CD4-positive, alpha-beta T cell treated with Interleukin-6 at 100 ng/mL for 8 hours (primary cell): Measurements from ENCODE around the gene BPGM.

ENCODE experiments used
- DNase-seq: peaks from one replicate; pipeline ENCODE4 v3.0.0-alpha.2; 2020; ENCODE audit warnings: mixed read lengths, low spot score

BPGM gene

DNA sequence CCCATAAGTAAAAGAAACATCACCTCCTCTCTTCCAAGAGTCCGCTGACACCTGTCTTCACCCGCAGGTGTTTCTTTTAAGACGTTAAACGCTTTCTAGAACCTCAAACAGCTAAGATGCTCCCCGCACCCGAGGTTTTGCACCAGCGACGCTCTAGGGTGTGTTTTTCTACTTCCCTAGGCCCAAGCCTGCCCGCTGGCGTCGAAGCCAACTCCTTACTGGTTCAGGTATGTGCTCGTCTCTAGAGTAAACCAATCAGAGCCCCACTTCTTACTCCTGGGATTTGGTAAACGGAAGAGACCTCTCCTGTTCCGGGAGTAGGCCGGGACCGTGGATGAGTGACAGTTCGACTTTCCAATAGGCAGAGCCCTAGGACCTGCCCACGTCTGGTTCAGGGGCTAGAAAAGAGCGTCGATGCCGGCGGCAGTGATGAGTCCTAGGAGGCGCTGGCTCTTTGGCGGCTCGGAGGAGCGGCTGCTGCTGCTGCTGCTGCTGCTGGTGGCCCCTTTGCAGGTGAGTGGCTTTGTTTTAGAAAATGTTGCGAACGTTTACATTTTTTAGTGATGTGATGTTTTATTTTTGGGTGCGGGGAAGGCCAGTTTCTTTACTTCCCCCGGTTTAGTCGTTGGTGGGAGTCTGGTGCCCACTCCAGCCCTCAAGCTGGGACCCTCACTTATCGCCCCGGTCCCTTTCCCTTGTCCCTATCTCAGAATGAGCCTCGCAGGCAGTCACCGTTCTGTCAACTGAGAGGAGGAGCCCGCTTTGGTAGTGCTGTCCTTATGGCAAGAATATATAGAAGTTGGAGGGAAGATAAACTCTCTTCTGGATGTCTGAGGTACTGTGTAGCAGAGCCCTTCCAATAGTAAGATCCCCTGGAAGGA is at the start of gene BPGM:
Gene BPGM, plus strand, starts transcription at position 429 of the 881 bp plus-strand sequence. CDS start 14,655 bp downstream, outside the sequence.
- DNase-seq = peak; percentile 99

DNA sequence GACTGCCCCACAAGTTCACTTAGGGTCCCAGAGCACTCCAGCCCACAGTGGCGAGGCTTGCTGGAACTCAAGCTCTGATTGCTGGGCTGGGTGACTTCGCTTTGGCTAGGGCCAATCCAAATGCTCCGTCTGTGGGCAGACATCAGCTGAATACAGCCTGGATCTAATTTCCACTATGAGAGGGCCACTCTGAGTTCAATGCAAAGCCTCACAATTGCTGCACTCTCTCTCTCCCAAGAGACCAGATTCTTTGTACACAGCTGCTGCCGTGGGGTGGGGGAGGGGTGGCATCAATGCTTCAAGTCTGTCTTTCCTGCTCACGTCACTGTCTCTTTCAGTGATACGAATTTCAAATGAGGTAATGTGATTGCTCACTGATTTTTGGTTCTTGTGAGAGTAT is 47.3 kb upstream of the BPGM start:
- no peak for DNase-seq

DNA sequence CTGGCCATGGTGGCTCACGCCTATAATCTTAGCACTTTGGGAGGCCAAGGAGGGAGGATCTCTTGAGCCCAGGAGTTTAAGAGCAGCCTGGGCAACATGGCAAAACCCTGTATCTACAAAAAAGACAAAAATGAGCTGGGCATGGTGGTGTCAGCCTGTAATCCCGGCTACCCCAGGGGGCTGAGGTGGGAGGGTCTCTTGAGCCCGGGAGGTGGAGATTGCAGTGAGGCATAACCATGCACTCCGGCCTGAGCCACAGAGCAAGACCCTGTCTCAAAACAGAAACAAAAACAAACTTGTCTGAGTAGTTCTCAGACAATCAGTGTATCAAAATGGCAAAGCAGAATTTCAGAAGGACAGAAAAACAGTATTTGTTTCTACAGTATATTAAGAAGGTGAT is 45.2 kb upstream of the BPGM start:
- no peak for DNase-seq

DNA sequence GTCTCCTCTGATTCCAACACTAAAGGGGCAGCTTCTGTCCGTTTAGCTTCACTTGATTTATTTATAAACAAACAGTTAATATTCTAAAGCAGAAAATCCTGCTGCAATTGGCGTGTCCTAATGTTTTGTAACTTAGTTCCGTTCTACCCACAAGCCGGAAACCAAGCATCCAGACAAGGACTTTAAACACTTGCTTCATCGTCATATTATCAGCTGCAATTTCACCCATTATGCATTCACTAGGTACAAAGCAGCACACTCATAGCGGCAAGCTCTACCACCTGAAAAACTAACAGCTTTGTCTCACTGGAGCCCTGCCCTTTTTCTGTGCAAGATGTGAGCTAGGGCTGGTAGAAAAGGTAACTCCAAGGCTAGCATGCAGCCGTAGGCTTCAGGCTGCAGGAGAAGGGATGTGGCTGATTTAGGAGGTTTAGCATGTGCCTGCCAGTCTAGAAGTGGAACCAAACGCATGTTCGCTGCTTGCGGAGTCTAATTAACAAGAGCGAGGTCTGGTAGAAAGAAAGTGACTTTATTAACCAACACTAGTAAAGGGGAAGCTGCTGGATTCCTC is 43.7 kb upstream of the BPGM start:
- DNase-seq = no peak

DNA sequence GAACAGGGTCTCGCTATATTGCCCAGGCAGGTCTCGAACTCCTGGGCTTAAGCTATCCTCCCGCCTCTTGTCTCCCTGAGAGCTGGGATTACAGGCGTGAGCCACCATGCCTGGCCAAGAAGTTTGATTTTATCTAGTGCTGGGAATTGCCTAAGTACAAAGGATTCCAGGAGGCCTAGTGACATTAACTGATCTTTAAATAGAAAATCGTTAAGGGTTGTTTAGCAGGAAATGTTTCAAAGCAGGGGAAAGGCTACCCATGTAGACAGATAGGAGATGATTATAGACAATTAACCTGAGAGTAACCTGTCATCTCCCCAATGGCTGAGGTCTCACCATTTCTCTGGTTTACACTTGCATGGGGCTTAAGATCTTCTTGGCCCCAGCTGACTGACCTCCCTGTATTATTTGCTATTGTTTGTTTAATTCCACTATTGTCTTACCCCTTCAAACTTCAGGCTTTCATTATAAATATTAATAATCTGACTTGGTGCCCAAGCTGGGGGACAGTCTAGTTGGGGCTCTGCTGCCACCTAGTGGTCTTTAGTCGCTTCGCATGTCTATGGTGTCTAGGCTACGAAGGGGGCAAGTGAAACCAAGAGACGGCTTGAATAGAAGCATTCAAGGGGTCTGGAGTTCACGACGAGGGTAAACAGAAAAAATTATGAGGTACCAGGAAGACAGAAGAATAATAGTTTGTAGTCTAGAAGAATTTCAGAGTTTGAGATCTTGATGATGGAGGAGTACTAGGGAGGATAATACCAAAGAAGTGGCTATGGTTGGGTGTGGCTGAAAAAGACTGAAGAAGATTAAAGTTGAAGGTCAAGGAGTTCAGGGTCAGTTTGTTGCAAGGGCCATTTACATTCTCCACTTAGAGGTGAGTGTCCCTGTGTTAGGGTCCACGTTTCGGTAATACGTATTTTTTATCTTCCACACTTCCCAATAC is 40.4 kb upstream of the BPGM start:
- DNase-seq = peak; percentile 60

DNA sequence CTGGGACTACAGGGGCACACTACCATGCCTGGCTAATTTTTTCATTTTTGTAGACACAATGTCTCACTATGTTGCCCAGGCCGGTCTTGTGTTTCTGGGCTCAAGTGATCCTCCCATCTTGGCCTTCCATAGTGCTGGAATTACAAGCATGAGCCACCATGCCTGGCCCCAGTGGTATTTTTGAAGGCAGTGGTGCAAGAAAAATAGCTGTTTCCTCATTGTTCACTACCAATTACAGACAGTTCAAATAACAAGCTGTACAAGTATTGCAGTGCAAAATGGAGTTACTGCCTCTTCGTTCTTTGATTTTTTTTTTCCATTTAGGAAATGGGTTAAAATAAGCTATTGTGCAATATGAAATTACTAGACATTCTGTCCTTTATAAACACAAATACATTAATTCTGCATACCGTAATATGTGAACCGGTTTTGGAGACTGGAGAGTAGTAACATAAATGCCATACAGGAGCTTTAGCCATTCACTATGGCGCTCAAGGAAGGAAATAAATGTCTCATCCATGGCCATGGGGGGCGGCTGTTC is 35.0 kb upstream of the BPGM start:
- DNase-seq = no peak

DNA sequence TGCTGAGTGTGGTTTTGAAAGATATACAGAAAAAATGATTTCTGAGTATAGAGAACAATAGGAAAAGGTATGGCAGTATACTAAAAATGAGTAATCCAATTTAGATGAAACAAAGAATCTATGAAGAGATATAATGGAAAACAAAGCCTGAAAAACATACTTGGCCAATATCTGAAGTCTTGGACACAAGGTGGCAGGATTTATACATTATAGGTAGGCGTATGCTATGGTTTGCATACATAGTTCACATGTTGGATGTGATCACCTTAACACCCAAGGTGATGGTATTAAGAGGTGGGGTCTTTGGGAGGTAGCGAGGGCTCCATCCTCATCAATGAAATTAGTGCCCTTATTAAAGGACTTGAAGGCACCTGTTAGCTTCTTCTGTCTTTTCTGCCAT is 34.5 kb upstream of the BPGM start:
- DNase-seq = no peak

DNA sequence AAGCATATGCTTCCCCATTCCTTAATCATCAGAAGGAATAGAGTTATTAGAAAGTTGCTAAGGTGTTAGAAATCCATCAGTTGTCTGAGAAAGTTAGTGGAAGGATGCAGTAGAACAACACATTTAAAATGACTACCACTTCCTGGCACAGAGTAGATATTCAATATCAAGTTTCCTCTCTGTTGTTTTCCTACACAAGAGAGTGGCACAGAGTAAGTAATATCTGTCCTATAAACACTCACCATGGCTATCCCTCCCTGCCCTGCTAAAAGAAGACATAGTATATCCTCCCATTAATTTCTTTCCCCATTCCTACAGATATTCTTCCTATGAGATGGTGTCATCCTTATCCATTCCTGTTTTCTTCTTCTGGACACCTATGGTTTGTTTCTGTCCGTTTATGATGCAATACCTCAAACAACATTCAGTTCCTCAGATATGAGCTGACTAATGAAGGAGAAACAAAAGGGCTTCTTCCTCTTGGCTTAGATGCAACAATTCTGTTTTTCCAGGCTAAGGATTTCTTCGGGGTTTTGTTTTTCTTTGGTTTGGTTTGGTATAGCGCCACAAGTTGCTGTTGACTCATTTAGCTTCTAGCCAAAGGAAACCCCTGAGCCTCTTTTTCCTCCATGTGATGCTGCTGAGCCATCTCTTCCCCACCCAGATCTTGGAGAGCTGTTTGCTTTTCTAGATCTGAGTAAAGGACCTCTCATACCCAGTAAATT is 32.9 kb upstream of the BPGM start:
- DNase-seq = no peak

DNA sequence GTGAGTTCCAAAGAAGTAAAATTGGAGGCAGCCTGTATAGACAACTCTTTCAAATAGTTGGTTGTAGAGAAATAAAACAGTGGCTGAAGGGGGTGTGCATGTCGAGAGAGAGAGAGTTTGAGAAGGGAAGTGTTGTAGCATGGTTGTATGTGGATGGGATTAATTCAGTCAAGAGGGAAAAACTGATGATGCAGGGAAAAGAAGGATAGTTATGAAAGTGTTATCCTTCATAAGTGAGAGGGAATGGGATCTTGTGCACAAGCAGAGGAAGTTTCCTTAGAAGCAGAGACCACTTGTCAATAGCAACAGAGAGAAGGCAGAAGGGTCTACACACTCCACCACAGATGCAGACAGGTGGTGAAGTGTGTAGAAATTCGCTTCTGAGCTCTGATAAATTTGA is 30.0 kb upstream of the BPGM start:
- DNase-seq = no peak

DNA sequence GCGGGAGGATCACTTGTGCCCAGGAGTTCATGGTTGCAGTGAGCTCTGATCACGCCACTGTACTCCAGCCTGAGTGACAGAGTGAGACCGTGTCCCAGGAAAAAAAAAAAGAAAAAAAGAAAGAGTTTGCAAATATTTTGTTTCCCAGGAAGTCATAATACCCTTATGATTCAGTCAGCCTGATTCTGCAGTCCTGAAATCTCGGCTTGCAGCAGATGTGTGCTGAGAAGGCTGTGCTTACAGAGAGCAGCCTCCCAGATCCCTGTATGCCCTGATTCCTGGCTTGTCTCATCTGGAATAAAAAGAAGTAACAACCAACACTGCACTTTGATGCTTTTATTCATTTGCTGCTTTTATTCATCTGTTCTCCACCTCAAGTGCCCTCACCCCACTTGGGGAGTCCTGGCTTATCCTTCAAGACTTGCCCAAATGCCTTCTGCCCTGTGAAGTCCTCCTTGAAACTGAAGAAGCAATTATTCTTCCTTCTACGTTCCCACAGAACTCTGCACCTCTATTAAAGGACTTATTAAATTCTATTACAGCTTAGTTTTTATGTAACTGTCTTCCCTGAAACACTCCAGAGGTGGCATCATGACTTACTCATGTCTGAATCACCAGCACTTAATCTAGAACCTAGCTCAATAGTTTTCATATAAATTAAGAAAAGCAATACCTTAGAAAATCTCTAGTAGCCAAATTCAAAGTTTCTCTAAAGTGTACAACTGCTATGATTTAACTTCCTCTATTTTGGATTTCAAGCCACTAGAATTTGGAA is 27.7 kb upstream of the BPGM start:
- DNase-seq = no peak

DNA sequence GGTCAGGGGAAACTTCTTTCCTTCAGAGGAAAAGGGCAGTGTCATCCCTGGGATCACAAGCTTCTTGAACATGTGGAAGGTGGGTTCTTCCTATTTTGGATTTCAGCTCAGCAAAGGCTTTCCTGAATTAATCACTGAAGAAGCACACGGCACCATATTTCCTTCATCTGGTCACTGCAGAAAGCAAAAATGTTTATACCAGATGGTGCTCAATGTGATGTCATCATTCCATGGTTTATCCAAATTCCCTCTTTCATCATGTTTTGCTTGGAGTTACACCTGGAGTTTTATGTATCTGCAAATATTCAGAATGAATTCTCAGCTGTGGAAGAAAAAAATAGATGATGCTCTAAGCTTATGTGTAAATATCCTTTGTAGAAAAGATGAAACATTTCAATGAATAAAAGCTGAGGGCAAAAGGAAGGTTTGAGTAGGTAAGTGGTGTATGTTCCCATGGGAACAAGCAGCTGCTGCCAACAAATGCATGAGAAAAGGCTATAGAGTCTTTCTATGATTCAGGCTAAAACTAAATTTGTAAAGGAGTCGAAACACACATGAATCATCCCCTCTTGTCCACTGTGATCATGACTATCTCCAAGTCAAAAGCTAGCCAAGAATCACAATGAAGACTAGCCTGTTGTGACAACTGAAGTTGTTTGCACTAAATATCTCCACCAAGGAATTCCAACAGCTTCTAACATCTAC is 26.9 kb upstream of the BPGM start:
- DNase-seq = no peak

DNA sequence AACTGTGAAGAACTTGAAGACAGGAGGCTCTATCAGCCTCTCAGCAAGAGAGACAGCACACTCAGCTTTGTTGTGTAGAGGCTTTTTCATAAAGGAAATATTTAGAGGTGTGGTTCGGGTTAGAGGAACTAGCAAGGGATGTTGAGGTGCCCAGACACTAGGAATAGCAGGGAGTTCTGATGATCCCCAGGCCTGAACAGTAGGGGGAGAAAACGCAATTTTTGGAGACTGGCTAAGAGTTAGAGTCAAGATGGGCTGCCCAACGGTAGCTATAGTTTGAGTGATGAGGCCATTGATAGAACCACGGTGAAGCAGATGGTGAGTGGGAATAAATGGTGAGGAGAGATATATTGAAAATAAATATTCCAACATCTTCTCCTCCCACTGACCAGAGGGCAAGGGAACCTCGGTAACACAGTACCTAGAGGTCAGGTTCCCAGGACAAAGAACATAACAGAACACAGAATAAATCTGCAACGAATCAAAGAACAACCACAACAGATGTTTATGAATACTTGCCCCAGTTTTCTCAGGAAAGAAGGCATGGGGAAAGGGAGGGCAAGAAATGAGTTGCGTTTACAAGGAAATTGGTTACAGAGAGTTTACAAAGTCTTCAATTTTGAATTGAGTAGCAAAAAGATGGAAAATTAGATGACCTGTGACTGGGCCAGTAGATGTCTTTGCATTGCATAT is 24.2 kb upstream of the BPGM start:
- no peak for DNase-seq

DNA sequence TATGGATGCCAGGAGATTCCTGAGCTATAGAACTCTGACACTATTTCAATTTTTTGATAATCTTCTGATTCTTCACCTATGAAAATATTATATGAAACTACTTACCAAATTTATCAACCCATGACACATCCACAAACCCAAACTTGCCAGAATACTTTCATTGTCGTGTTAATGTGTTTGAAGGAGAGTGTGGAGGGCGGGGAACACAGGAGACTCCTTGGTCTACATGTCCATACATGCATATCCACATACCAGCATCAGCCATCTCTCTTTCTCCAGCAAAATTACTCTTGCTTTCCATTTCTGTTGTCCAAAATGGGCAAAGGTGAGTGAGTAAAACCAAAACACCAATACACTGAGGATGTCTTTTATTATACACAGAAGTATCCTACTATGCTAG is 23.5 kb upstream of the BPGM start:
- DNase-seq = no peak

DNA sequence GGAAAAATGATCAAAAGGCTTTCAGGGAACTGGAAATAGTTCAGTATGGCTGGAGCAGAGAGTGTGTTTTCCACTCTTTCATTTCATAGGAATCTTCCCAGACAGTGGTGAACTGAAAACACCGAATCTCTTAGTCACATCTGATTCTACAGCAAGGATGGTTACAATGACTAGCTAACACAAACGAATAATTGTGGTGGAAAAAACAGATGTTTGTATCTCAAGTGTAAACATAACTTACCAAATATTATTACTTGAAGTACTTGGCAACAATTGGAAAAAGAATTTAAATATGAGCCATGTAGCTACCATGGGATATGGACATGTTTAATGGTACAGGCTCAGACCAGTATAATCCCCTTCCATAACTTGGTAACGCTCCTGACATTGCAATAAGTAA is 21.1 kb upstream of the BPGM start:
- no peak for DNase-seq

DNA sequence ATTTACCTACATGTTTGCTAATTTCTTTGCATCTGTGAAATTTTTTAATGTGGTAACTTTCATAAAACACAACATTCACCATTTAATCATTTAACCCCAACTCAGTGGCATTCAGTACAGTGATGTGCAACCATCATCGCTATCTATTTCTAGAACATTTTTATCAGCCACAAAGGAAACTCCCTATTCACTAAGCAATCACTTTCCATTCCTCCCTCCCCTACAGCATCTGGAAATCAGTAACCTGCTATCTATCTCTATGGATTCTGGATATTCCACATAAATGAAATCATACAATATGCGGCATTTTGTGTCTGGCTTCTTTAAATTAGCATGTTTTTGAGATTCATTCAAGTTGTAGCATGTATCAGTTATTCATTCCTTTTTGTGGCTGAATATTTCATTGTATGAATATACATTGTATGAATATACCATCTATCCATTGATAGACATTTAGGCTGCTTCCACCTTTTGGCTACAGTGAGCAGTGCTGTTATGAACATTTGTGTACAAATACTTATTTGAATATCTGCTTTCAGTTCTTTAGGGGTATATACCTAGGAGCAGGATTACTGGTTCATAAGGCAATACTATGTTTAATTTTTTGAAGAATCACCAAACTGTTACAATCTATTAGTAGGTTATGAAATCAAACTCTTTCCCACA is 19.4 kb upstream of the BPGM start:
- DNase-seq = no peak

DNA sequence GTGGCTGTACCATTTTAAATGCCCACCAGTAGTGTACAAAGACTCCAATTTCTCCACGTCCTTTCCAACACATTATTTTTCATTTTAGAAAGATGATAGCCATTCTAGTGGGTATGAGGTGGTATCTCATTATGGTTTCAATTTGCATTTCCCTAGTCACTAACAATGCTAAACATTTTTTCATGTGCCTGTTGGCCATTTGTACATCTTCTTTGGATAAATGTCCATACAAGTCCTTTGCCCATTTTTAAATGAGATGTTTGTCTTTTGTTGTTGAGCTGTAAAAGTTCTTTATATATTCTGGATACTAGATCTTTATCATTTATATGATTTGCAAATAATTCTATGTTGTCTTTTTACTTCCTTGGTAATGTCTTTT is 18.9 kb upstream of the BPGM start:
- no peak for DNase-seq

DNA sequence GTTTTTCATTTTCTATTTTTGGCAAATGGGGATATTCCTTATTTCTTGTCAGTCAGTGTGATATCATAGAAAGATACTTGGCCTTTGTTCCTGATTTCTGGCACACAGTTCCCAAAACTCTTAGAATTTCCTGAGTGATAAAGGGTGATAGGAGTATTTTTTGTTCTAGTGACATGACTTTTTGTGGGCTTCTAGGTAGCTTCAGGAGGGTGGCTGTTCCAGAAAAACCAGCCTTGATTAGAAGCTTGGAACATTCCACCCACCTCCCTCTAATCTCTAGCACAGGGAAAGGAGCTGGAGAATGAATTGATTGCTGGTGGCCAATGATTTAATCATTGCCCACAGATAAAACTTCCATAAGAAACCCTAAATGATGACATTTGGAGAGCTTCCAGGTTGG is 17.2 kb upstream of the BPGM start:
- DNase-seq = no peak

DNA sequence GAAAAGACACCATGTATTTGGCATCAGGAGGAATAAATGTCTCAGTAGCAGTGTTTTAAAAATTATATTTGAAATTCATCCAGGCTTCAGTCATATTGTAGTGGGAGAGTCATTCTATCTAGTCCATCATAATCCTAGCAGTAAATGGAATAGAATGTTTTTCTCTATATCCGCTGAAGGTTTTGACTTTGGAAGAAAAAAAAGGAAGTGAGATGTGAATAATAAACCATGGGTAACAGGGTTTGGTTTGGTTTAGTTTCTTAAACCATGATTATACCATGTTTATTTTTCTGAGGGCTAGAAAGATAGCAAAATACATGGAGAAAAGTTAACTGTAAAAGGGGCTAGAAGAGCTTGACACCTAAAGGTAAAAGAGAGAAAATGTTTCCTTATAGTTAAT is 16.4 kb upstream of the BPGM start:
- DNase-seq = no peak

DNA sequence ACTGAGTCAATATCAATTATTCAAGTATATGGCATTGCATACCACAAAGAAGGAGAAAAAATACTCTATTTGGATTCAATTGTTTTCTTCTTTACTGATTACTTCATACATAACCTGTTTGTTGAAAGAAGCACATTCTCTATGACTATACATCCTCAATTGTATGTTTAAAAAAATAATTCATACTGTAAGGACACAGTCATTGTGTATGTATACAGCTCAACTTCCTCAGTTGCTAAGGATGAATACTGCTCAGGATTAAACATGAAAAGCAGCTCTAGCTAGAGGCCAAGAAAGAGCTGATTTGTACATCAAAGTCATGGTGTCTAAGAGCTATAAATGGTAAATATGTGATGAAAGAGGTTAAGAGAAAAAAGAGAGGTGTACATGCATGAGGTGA is 15.8 kb upstream of the BPGM start:
- no peak for DNase-seq
